Body of pancreas (tissue), 4 donors: ENCODE measurements around the gene HEATR5A. TPM values are rescaled to one million over a fixed set of nuclear protein-coding genes. Genes with fewer than 3 reads are reported as not detected.
"Not testable (repeated sequence)": the region's sequence is repeated elsewhere in the genome, so short reads cannot be mapped to it uniquely, and the experiment has no call there.

Experiments
- ATAC-seq: fragments of 150-250 bp; one replicate; pipeline ENCODE4 v1.9.1; 2016
- DNase-seq, 4 donors: peaks; one replicate each; pipeline ENCODE4 v3.0.0-alpha.2; 2019
- H3K27ac ChIP-seq, 4 donors: fragments of 200-600 bp; sonication (generic); 1 replicate in 3 of 4; 2 replicates in 1 of 4; pipeline versions ENCODE4 v1.5.1 to v1.6.1; 2016 to 2019; ENCODE audit warnings: mild to moderate bottlenecking in 1 of 4, mixed read lengths in 1 of 4, moderate library complexity in 1 of 4
- H3K27me3 ChIP-seq, 2 donors: fragments of 200-600 bp; sonication (generic); one replicate each; pipeline ENCODE4 v1.6.0; 2016; ENCODE audit warnings: mild to moderate bottlenecking in 1 of 2
- H3K36me3 ChIP-seq, 2 donors: fragments of 200-600 bp; sonication (generic); replicated peaks in 1 of 2; 2 replicates each; pipeline ENCODE4 v1.5.1; 2016; ENCODE audit warnings: low read depth in 2 of 2; ENCODE audit not compliant: insufficient read depth in 1 of 2
- H3K4me1 ChIP-seq: fragments of 200-600 bp; sonication (generic); one replicate; pipeline ENCODE4 v1.6.0; 2016
- H3K4me3 ChIP-seq, 2 donors: fragments of 200-600 bp; sonication (generic); 1 replicate in 1 of 2; 2 replicates in 1 of 2; pipeline ENCODE4 v1.5.1; 2016 to 2019
- H3K9me3 ChIP-seq, 3 donors: fragments of 200-600 bp; sonication (generic); 1 replicate in 2 of 3; 2 replicates in 1 of 3; pipeline ENCODE4 v1.5.1; 2016
- POLR2A ChIP-seq, 3 donors: fragments of 450-650 bp; IDR thresholded peaks; one replicate each; pipeline ENCODE4 v1.6.1; 2016; ENCODE audit warnings: antibody characterized with exemption in 3 of 3, mild to moderate bottlenecking in 2 of 3
- WGBS, 2 donors: methylation state at CpG; one replicate each; pipeline ENCODE4 v1.1.5; 2017; 5-methylcytosine and 5-hydroxymethylcytosine counted together
- intact Hi-C: fragments of 100-400 bp; cut with DNase I; formaldehyde crosslinking; loops from one replicate; pipeline ENCODE4 v1.15.1; 2023
- small RNA-seq: library from RNA; depleted of rRNA; stranded (forward); fragments of <200 nt; gene quantifications from one replicate; pipeline ENCODE3, GENCODE V24; 2016
- total RNA-seq, 2 donors: library from RNA; depleted of rRNA; stranded (reverse); fragments of >200 nt; gene quantifications; one replicate each; pipeline ENCODE4 v1.1.0, GENCODE V29; 2016
- TF ChIP-seq, protein P1 (sequence below), 7 experiments: fragments of 450-650 bp in 4 of 7; fragments of 200-600 bp in 3 of 7; sonication (generic) in 3 of 7; IDR thresholded peaks; one replicate each; pipeline ENCODE4 v1.5.1; 2016 to 2019; ENCODE audit warnings: antibody characterized with exemption in 7 of 7

The HEATR5A gene
- total RNA-seq, 2 donors from 2014 or later = 14.5 to 24.1 TPM

GRCh38 chr14:31244626-31245025 is 175.7 kb downstream of the HEATR5A start:
- ATAC-seq (no peak), DNase-seq (no peak)
- intact Hi-C loops = no loop called here
- no peak overlapping the region for H3K27ac ChIP-seq
- no peaks in the 10 kb centered on the region for H3K36me3 ChIP-seq
- no peak overlapping the region for H3K4me3 ChIP-seq
- H3K27me3 ChIP-seq = no peaks in the 10 kb centered on the region
- no peaks in the 10 kb centered on the region for H3K9me3 ChIP-seq
- 69 to 73% methylated on average over 3 of the region's 3 CpGs for WGBS, 2 donors
- no peak for TF ChIP-seq POLR2A (IDR thresholded peaks at IDR 0.05)
- TF ChIP-seq, protein P1, sequence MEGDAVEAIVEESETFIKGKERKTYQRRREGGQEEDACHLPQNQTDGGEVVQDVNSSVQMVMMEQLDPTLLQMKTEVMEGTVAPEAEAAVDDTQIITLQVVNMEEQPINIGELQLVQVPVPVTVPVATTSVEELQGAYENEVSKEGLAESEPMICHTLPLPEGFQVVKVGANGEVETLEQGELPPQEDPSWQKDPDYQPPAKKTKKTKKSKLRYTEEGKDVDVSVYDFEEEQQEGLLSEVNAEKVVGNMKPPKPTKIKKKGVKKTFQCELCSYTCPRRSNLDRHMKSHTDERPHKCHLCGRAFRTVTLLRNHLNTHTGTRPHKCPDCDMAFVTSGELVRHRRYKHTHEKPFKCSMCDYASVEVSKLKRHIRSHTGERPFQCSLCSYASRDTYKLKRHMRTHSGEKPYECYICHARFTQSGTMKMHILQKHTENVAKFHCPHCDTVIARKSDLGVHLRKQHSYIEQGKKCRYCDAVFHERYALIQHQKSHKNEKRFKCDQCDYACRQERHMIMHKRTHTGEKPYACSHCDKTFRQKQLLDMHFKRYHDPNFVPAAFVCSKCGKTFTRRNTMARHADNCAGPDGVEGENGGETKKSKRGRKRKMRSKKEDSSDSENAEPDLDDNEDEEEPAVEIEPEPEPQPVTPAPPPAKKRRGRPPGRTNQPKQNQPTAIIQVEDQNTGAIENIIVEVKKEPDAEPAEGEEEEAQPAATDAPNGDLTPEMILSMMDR (IDR thresholded peaks at IDR 0.05) = no peak
- no peaks in the 10 kb centered on the region for H3K4me1 ChIP-seq

- ATAC-seq (no peak), DNase-seq (no peak)
- Histone ChIP-seq H3K27ac (no peak overlapping the region), H3K9me3 (no peaks in the 10 kb centered on the region), H3K36me3 (no peaks in the 10 kb centered on the region), H3K4me1 (no peaks in the 10 kb centered on the region), H3K4me3 (no peak overlapping the region), H3K27me3 (no peaks in the 10 kb centered on the region)
- TF ChIP-seq, protein P1 (IDR thresholded peaks at IDR 0.05) = no peak
- no peak for TF ChIP-seq POLR2A (IDR thresholded peaks at IDR 0.05)
- intact Hi-C loops = no loop called here
- 86 to 90% methylated on average over 8 of the region's 8 CpGs for WGBS, 2 donors
Measured at GRCh38 chr14:31243860-31244259, 176.5 kb downstream of the HEATR5A start.

- WGBS, 2 donors = 87 to 90% methylated on average over 10 of the region's 10 CpGs
- H3K4me1 ChIP-seq, H3K27ac ChIP-seq, H3K36me3 ChIP-seq, intact Hi-C loops, H3K27me3 ChIP-seq, ATAC-seq, H3K9me3 ChIP-seq, DNase-seq, H3K4me3 ChIP-seq: not testable (repeated sequence)
Measured at GRCh38 chr14:31242161-31242940, 178.0 kb downstream of the HEATR5A start.

Small RNA genes within 50 kb of the gene (small RNA-seq; reads per million reads assigned to genes)
- not detected for gene RF00019

Other genes with a start within 250 kb of the HEATR5A start
- 100 to 1,000 TPM; 110 to 221 TPM for gene HECTD1, start 212.8 kb downstream of the HEATR5A start, total RNA-seq
- gene DTD2, start 37.0 kb upstream of the HEATR5A start, total RNA-seq = 10 to 100 TPM; 20.4 to 22.3 TPM
- gene GPR33, start 67.5 kb upstream of the HEATR5A start, total RNA-seq = not detected
- 10 to 100 TPM in 1 of 2 donors, 1 to 10 TPM in 1; 4.7 to 18.5 TPM for gene NUBPL, start 140.9 kb upstream of the HEATR5A start, total RNA-seq